H9 (cell line): ENCODE data around the gene ANKRD30A. TPM values are rescaled to one million over a fixed set of nuclear protein-coding genes. Genes with fewer than 3 reads are reported as not detected.

Experiments
- DNase-seq: peaks from one replicate; pipeline ENCODE4 v3.0.0-alpha.2; 2017
- H2AFZ ChIP-seq: one replicate; pipeline ENCODE4 v1.6.1; 2013; ENCODE audit warnings: mild to moderate bottlenecking, low read length, control low read depth, moderate library complexity
- H2AK5ac ChIP-seq: 2 replicates; pipeline ENCODE4 v1.6.1; 2013; ENCODE audit warnings: low read length, control low read depth, mixed read lengths; ENCODE audit not compliant: insufficient read length
- H2BK120ac ChIP-seq: one replicate; pipeline ENCODE4 v1.6.1; 2013; ENCODE audit warnings: low read depth, mild to moderate bottlenecking, low read length, control low read depth, inconsistent platforms; ENCODE audit not compliant: poor library complexity, severe bottlenecking
- H2BK12ac ChIP-seq: 2 replicates; pipeline ENCODE4 v1.6.1; 2013; ENCODE audit warnings: low read length, control low read depth, mixed read lengths, low read depth; ENCODE audit not compliant: insufficient read length
- H2BK15ac ChIP-seq: 2 replicates; pipeline ENCODE4 v1.6.1; 2013; ENCODE audit warnings: low read depth, low read length, control low read depth
- H2BK20ac ChIP-seq: one replicate; pipeline ENCODE4 v1.6.1; 2013; ENCODE audit warnings: low read depth, mild to moderate bottlenecking, low read length, control low read depth, inconsistent platforms; ENCODE audit not compliant: poor library complexity, severe bottlenecking
- H2BK5ac ChIP-seq: 2 replicates; pipeline ENCODE4 v1.6.1; 2013; ENCODE audit warnings: low read length, control low read depth, mixed read lengths; ENCODE audit not compliant: insufficient read length
- H3K14ac ChIP-seq: 2 replicates; pipeline ENCODE4 v1.6.1; 2013; ENCODE audit warnings: low read length, control low read depth; ENCODE audit not compliant: insufficient read depth
- H3K18ac ChIP-seq: 2 replicates; pipeline ENCODE4 v1.6.1; 2013; ENCODE audit warnings: low read depth, mild to moderate bottlenecking, mixed read lengths, low read length, control low read depth; ENCODE audit not compliant: insufficient read length
- H3K23ac ChIP-seq: 2 replicates; pipeline ENCODE4 v1.6.1; 2013; ENCODE audit warnings: low read length, control low read depth, mixed read lengths, low read depth; ENCODE audit not compliant: insufficient read length
- H3K23me2 ChIP-seq: 2 replicates; pipeline ENCODE4 v1.6.1; 2013; ENCODE audit warnings: low read depth, mild to moderate bottlenecking, mixed read lengths, low read length, control low read depth; ENCODE audit not compliant: insufficient read length, poor library complexity, severe bottlenecking
- H3K27ac ChIP-seq: 2 replicates; pipeline ENCODE4 v1.5.1; 2013; ENCODE audit warnings: low read length, control low read depth, mixed read lengths, low read depth; ENCODE audit not compliant: insufficient read length
- H3K27me3 ChIP-seq: 2 replicates; pipeline ENCODE4 v1.6.1; 2013; ENCODE audit warnings: low read length, control low read depth, inconsistent platforms; ENCODE audit not compliant: insufficient read depth
- H3K4ac ChIP-seq: 2 replicates; pipeline ENCODE4 v1.6.1; 2013; ENCODE audit warnings: low read depth, mild to moderate bottlenecking, control low read depth, inconsistent platforms, low read length, moderate library complexity
- H3K4me1 ChIP-seq: 2 replicates; pipeline ENCODE4 v1.6.1; 2013; ENCODE audit warnings: low read length, control low read depth, inconsistent platforms; ENCODE audit not compliant: insufficient read depth
- H3K4me2 ChIP-seq: 2 replicates; pipeline ENCODE4 v1.6.1; 2013; ENCODE audit warnings: low read length, control low read depth, mixed read lengths; ENCODE audit not compliant: insufficient read length, insufficient read depth
- H3K56ac ChIP-seq: 2 replicates; pipeline ENCODE4 v1.6.1; 2013; ENCODE audit warnings: low read depth, mild to moderate bottlenecking, mixed read lengths, low read length, control low read depth; ENCODE audit not compliant: insufficient read length
- H3K79me1 ChIP-seq: 2 replicates; pipeline ENCODE4 v1.6.1; 2013; ENCODE audit warnings: low read depth, mild to moderate bottlenecking, moderate library complexity, low read length, control low read depth, inconsistent platforms; ENCODE audit not compliant: insufficient read depth, poor library complexity, severe bottlenecking
- H3K79me2 ChIP-seq: 2 replicates; pipeline ENCODE4 v1.6.1; 2013; ENCODE audit warnings: low read length, control low read depth, inconsistent platforms; ENCODE audit not compliant: insufficient read depth
- H3K9ac ChIP-seq: 2 replicates; pipeline ENCODE4 v1.6.1; 2013; ENCODE audit warnings: low read length, control low read depth, mixed read lengths; ENCODE audit not compliant: insufficient read length; ENCODE audit errors: extremely low read depth
- H3K9me3 ChIP-seq: one replicate; pipeline ENCODE4 v1.6.1; 2013; ENCODE audit warnings: low read depth, low read length, inconsistent platforms; ENCODE audit not compliant: control insufficient read depth
- H3T11ph ChIP-seq: one replicate; pipeline ENCODE4 v1.6.1; 2013; ENCODE audit warnings: mild to moderate bottlenecking, low read length, control low read depth, inconsistent platforms
- H4K20me1 ChIP-seq: one replicate; pipeline ENCODE4 v1.6.1; 2013; ENCODE audit not compliant: control insufficient read depth, insufficient read length, insufficient read depth
- H4K5ac ChIP-seq: 2 replicates; pipeline ENCODE4 v1.6.1; 2013; ENCODE audit warnings: low read depth, mild to moderate bottlenecking, mixed read lengths, low read length, control low read depth; ENCODE audit not compliant: insufficient read length
- H4K8ac ChIP-seq: replicated peaks from 2 replicates; pipeline ENCODE4 v1.6.1; 2013; ENCODE audit warnings: low read length, control low read depth, mixed read lengths, low read depth; ENCODE audit not compliant: insufficient read length
- H4K91ac ChIP-seq: 2 replicates; pipeline ENCODE4 v1.6.1; 2013; ENCODE audit warnings: low read depth, mild to moderate bottlenecking, moderate library complexity, mixed read lengths, low read length, control low read depth; ENCODE audit not compliant: insufficient read length
- H3K27ac Mint-ChIP-seq, 3 experiments: 2 replicates in 2 of 3; 3 replicates in 1 of 3; pipeline ENCODE4 v1.8.0; 2020 to 2021; ENCODE audit warnings: mixed read lengths in 3 of 3, mild to moderate bottlenecking in 1 of 3, moderate library complexity in 1 of 3
- H3K27me3 Mint-ChIP-seq: 2 replicates; pipeline ENCODE4 v1.8.0; 2021; ENCODE audit warnings: low read depth, mild to moderate bottlenecking, moderate library complexity, mixed read lengths
- H3K36me3 Mint-ChIP-seq, 3 experiments: 2 replicates in 2 of 3; 3 replicates in 1 of 3; pipeline ENCODE4 v1.8.0; 2020 to 2021; ENCODE audit warnings: low read depth in 3 of 3, mixed read lengths in 3 of 3; ENCODE audit not compliant: insufficient read depth in 1 of 3
- H3K4me1 Mint-ChIP-seq, 2 experiments: 2 replicates each; pipeline ENCODE4 v1.8.0; 2020; ENCODE audit warnings: mixed read lengths in 2 of 2
- H3K4me3 Mint-ChIP-seq, 2 experiments: 2 replicates in 1 of 2; 3 replicates in 1 of 2; pipeline ENCODE4 v1.8.0; 2020 to 2021; ENCODE audit warnings: mild to moderate bottlenecking in 2 of 2, mixed read lengths in 2 of 2, moderate library complexity in 1 of 2
- H3K9me3 Mint-ChIP-seq, 2 experiments: 2 replicates in 1 of 2; 3 replicates in 1 of 2; pipeline ENCODE4 v1.8.0; 2020; ENCODE audit warnings: mild to moderate bottlenecking in 2 of 2, mixed read lengths in 2 of 2, moderate library complexity in 1 of 2
- WGBS: extraction: QIAGEN DNeasy Blood & Tissue Kit; methylation state at CpG from one replicate; pipeline ENCODE4 v1.1.7; 2013; ENCODE audit warnings: missing lambda C conversion rate, low lambda C conversion rate, mixed read lengths; ENCODE audit not compliant: insufficient read length; ENCODE audit errors: extremely low coverage; 5-methylcytosine and 5-hydroxymethylcytosine counted together
- total RNA-seq: library from RNA; stranded (reverse); gene quantifications from 2 replicates; pipeline ENCODE4 v1.2.1, GENCODE V29; 2021
- TF ChIP-seq, protein P1 (sequence below): fragments of 200-600 bp; sonication (generic); conservative IDR thresholded peaks from 3 replicates; pipeline ENCODE4 v1.8.0; 2021; ENCODE audit warnings: antibody characterized with exemption, mild to moderate bottlenecking

ANKRD30A gene
- total RNA-seq, 1 experiment from 2014 or later, result not detected

DNA sequence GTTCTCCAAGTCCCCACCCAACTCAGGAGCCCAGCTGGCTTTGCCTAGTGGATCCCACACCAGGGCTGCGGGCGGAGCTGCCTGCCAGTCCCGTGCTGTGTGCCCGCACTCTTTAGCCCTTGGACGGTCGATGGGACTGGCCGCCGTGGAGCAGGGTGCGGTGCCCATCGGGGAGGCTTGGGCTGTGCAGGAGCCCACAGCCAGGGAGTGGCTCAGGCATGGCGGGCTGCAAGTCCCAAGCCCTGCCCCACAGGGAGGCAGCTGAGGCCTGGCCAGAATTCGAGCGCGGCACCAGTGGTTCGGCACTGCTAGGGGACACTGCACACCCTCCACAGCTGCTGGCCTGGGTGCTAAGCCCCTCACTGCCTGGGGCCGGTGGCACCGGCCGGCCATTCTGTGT, 159.7 kb downstream of the ANKRD30A start:
- peaks cover 96% of the 10 kb centered on the region in 2 experiments for H3K9me3 Mint-ChIP-seq
- Histone ChIP-seq H2BK15ac (no peak overlapping the region), H3K23ac (no peak overlapping the region), H3K14ac (no peak overlapping the region), H3K9ac (no peak overlapping the region), H4K91ac (no peak overlapping the region), H2AK5ac (no peak overlapping the region), H4K20me1 (no peaks in the 10 kb centered on the region), H2BK12ac (no peak overlapping the region), H2BK120ac (no peak overlapping the region), H2BK20ac (no peak overlapping the region), H3K56ac (no peak overlapping the region), H3K4me2 (no peak overlapping the region), H2AFZ (no peak overlapping the region), H3K18ac (no peak overlapping the region), H3K23me2 (no peaks in the 10 kb centered on the region), H3K79me2 (no peaks in the 10 kb centered on the region), H3K27me3 (no peaks in the 10 kb centered on the region), H3K4me1 (no peaks in the 10 kb centered on the region), H3K79me1 (no peaks in the 10 kb centered on the region), H3K27ac (no peak overlapping the region), H3K9me3 (peaks cover 56% of the 10 kb centered on the region), H3K4ac (no peak overlapping the region), H4K5ac (no peak overlapping the region), H4K8ac (no peak overlapping the region), H2BK5ac (no peak overlapping the region), H3T11ph (no peak overlapping the region)
- no CpG with 5 or more reads among the region's 18 CpGs for WGBS
- H3K4me1 Mint-ChIP-seq, result no peaks in the 10 kb centered on the region
- H3K27ac Mint-ChIP-seq, result no peak overlapping the region
- TF ChIP-seq, protein P1, sequence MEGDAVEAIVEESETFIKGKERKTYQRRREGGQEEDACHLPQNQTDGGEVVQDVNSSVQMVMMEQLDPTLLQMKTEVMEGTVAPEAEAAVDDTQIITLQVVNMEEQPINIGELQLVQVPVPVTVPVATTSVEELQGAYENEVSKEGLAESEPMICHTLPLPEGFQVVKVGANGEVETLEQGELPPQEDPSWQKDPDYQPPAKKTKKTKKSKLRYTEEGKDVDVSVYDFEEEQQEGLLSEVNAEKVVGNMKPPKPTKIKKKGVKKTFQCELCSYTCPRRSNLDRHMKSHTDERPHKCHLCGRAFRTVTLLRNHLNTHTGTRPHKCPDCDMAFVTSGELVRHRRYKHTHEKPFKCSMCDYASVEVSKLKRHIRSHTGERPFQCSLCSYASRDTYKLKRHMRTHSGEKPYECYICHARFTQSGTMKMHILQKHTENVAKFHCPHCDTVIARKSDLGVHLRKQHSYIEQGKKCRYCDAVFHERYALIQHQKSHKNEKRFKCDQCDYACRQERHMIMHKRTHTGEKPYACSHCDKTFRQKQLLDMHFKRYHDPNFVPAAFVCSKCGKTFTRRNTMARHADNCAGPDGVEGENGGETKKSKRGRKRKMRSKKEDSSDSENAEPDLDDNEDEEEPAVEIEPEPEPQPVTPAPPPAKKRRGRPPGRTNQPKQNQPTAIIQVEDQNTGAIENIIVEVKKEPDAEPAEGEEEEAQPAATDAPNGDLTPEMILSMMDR, result no peak
- peaks cover 2% of the 10 kb centered on the region for H3K27me3 Mint-ChIP-seq
- DNase-seq, result no peak
- peaks cover 5 to 35% (median 11%) of the 10 kb centered on the region in 3 experiments for H3K36me3 Mint-ChIP-seq
- no peak overlapping the region for H3K4me3 Mint-ChIP-seq
